ENCODE measurements around the gene CCDC30.
A peak's percentile ranks its signal among the peaks of the same experiment; 100 is the strongest.
"Not testable (repeated sequence)": the region's sequence is repeated elsewhere in the genome, so short reads cannot be mapped to it uniquely, and the experiment has no call there.

Gene CCDC30

DNA sequence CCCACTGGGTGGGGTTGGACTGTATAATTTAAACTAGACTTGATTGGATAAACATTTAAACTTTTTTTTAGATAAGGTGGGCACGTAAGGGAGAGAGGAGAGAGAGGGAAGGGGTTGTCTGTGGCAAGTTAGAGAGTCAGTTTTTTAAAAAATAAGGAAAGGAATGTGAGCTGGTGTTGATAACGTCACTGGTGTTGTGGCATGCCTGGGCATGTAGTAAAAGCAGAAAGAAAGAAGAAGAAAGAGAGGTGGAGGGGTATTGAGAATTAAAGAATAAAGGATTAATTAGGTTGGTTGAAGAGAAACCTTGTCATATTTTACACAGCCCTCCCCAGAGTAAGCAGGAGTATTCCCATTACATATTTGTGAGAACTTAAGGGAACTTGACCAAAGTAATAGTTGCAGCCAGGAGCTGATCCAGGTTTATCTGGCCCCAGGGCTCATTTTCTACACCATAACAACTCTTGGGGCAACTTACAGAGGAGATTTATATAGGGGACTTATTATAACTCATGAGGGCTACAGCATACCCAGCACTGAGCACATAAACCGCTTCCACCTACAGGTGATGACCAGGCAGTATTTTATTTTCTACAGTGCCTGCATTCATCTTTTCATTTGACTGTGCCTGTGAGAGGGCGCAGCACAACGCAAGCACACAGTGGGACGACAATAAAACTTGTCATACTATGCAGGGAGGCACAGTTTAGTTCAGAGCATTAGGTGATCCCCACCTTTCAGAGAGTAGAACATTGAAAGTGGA, 70.2 kb downstream of the CCDC30 start:
- DNase-seq: no peak

DNA sequence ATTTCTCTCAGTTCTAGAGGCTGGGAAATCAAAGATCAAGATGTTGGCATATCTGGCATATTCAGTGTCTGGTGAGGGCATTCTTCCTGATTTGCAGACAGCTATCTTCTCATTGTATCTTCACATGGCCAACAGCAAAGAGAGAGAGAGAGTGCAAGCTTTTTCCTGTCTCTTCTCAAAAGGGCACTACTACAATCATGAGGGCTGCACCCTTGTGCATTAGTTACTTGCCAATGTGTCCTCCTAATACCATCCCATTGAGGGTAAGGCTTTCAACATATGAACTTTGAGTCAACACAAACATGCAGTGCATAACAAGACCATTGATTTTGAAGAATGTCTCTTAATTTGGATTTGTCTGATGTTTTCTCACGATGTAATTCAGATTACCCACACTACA, 78.0 kb downstream of the CCDC30 start:
- DNase-seq: no peak

DNA sequence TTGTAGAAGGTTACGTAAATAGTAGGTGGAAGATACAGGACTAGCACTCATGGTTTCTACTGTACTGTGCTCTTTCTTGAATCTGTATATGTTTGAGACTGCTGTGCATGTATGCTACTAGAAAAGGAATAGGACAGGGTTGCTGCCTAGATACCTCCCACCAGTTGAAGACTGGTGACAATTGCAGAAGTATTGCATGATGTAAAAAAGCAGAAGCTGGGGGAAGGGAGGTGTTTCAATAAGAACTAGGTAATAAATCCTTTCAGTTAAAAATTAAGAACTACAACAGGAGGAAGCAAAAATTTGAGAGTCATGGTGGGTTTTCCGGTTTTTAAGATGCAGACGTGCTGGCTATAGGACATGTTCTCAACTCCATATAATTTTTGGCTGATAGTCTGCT, 88.1 kb downstream of the CCDC30 start:
- no peak for DNase-seq

DNA sequence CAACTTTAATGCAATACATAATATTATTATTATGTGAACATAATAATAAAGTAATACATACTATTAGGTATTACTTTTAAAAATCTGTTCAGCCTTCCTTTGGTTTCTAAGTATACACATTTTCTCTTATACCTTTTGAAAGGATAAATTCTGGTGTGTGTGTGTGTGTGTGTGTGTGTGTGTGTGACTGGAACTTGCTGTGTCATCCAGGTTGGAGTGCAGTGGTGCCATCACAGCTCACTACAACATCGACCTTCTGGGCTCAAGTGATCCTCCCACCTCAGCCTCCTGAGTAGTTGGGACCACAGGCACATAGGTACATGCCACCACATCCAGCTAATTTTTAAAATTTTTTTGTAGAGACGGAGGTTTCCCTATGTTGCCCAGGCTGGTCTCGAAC, 88.5 kb downstream of the CCDC30 start:
- no peak for DNase-seq

DNA sequence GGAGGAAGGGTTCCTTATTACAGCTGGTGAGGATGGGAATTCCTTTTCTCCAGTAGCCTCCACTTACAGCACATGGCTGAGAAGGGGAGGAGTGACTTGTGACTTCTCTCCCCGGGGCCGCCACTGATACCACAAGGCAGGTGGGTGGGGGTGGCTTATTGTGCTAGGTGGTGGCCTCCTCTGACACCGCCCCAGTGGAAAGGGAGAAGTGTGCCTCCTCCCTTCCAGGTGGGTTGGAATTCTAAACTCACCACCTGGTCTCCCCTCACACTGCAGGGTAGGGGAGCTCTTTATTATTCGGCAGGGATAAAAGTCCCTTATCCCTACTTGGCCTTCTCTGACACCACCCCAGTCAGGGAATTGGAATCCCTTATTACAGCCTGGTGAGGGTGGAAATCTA, 89.5 kb downstream of the CCDC30 start:
- DNase-seq: no peak

DNA sequence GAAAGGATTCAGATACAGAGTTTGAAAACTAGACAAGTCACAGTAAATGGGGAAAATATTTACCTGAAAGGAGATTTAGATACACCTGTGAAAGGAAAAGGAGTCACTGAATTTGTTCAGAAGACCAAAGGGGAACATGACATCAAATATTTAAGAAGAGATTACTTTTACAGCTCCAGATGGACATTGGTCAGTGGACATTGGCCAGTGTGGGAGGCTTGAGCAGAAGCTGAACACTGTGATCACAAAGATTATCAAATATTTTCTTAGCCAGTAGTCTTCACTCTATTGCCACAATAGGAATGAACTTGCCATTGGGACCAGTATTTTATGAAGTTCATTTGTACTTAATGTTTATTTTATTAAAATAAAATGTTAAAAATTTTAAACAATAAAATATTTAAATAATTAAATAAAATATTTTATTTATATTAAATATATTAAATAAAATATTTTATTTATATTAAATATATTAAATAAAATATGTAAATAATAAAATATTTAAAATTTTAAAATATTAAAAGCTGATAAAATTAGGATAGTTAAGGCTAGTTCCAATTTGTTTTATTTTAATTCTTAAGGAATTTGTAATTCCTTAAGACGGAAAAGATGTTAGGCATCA, 94.3 kb downstream of the CCDC30 start:
- no peak for DNase-seq

DNA sequence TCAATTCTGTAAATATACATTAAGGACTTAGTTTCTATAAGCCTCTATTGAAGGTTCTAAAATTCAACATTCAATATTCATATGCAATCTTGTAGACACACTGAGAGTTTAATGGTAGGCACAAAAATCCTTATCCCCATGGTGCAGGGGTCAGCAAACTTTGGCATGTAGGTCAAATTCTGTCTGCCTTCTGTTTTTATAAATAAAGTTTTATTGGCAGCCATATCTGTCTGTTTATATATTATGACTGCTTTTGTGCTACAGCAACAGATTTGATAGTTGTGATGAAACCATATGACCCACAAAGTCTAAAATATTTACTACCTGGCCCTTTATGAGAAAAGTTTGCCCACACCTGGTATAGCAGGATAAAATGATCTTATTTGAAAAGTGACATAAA, 104.0 kb downstream of the CCDC30 start:
- DNase-seq: no peak

DNA sequence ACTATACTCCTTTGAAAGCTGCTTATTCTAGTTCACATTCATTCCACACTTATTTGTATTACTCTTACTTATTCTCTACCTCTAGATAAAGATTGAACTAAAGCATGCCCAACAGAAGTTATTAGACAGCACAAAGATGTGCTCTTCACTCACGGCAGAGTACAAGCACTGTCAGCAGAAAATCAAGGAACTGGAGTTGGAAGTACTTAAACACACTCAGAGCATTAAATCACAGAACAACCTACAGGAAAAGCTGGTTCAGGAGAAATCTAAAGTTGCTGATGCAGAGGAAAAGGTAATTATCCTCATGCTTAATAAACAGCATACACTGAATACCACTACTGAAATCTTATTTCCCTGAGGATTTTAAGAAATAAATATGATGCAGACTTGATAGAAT, 113.8 kb downstream of the CCDC30 start:
- no peak for DNase-seq

DNA sequence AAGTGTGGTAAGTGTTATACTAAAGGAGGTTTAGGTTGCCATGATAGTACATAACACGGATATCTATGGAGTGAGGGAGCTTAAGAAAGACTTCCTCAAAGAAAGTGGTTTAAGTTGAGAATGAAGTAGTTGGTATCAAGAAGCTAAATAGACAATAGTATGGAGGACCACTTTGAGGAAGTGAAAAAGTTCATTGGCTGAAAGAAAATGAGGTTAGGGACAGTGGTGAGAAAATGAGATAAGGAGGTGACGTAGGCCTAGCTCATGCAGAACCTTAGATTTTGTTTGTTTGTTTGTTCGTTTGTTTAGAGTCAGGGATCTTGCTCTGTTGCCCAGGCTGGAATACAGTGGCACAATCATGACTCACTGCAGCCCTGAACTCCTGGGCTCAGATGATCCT, 122.9 kb downstream of the CCDC30 start:
- no peak for DNase-seq

DNA sequence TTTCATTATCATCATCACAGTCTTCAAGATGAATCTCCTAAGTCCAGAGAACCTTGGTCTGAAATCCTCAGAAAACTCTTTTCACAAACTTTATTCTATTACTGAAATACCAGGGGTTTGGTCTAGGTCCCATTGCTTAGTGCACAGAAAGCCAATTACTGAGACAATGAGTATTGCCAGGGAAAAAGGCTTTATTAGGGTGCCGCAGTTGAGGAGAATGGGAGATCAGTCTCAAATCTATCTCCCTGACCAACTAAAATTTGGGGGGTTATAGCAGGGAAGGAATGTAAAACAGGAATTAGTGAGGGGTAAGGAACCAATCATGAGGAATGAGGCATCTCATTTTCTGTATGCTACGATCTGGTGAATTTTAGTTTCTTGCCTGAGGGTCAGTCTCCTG, 124.7 kb downstream of the CCDC30 start:
- no peak for DNase-seq

DNA sequence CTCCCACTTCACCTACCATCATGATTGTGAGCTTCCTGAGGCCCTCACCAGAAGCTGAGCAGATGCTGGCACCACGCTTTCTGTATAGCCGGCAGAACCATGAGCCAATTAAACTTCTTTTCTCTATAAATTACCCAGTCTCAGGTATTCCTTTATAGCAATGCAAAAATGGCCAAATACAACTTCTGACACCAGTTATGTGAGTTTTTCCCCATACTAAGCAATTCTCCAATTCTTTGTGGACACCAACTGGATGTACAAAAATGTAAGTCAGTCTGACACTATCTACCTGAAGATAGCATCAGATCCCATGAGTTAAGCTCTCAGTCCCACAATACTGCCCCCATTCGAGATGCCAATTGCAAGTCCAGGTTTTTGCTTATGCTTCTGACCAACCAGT, 129.7 kb downstream of the CCDC30 start:
- DNase-seq: no peak

DNA sequence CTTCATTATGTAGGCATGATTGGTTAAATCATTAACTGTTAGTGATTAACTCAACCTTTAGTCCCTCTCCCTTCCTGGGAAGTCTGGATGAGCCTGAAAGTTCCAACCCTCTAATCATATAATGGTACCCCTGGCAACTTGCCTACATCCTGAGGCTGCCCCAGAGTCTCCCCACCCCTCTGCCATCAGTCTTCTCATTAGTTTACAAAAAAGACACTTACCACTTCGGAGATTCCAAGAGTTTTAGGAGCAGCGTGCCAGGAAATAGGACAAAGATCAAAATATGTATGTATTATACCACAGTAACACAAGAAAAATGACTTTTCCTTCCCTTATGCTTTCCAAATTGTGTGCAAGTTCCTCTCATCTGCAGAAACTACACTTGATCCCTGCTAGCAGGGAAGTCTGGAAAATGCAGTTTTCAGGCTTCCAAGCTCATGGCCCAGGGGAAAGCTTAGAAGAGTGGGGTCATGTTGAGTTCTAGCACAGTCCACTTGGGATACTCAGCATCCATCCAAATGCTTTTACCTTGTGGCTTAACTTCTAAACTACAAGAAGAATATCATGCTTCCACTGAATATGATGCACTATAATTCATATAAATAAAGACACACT, 130.5 kb downstream of the CCDC30 start:
- no peak for DNase-seq

DNA sequence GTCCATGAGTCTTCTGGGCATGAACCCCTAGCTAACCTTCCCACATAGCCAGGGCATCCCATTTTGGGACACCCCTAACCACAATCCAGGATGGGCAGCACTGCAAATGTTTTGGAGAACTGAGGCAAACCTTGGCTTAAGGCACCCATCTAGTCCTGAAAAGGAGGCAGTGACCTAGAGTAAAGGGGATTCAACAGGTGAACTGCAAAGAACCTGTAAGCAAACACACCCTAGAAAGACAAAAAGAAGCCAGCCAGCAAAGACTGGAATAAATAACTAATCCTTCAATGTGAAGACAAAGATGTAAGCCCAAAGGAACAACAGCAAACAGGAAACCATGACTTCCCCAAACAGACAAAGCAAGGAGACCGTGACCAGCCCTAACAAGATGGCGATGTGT, 138.4 kb downstream of the CCDC30 start:
- DNase-seq: no peak

DNA sequence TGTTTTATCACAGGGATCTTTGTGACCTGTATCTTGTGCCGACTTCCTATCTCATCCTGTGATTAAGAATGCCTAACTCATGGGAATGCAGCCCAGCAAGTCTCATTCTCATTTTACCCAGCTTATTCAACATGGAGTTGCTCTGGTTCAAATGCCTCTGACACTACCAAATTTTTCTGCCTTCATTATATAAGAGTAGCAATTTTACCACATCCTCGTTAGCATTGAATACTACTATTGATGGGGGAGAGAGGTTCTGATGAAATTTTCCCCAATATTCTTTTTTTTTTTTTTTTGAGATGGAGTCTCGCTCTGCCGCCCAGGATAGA, 150.7 kb downstream of the CCDC30 start:
- no peak for DNase-seq

DNA sequence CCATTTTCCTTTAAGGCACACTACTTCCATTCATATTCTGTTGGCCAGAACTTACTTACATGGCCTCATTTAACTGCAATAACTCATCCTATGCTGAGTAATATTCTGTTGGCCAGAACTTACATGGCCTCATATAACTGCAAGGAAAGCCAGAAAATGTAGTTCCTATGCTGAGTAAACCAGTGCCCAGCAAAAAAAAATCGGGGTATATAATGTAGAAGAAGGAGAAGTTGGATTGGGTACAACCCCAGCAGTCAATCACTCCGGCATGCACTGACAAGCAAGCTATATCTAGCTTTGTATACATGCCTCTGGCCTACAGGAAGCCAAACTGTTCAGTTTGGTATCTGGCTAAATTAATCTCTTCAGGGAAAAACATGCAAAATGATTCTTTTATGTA, 155.8 kb downstream of the CCDC30 start:
- DNase-seq: no peak

DNA sequence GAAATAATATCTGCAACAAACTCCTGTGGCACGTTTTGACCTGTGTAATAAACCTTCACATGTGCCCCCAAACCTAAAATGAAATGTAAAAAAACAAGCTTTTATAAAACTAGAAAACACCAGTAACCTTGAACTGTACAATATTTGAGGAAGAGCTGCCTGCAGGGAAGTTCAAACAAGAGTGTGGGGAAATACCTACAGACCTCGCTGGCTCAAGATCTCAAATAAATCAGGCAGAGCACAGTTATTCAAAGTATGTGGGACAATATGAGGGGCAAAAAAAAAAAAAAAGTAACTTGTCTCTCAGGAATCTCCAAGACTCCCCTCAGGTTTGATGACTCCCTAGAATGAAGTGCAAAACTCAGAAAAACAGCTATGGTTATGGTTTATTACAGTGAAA, 157.2 kb downstream of the CCDC30 start:
- no peak for DNase-seq

DNA sequence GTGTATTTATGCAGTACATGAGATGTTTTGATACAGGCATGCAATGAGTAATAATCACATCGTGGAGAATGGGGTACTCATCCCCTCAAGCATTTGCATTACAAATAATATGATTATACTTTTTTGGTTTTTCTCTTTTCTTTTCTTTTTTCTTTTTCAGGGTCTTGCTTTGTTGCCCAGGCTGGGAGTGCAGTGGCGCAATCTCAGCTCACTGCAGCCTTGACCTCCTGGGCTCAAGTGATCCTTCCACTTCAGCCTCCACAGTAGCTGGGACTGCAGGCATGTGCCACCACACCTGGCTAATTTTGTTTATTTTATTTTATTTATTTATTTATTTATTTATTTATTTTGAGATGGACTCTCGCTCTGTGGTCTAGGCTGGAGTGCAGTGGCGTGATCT, 158.1 kb downstream of the CCDC30 start:
- DNase-seq: not testable (repeated sequence)

DNA sequence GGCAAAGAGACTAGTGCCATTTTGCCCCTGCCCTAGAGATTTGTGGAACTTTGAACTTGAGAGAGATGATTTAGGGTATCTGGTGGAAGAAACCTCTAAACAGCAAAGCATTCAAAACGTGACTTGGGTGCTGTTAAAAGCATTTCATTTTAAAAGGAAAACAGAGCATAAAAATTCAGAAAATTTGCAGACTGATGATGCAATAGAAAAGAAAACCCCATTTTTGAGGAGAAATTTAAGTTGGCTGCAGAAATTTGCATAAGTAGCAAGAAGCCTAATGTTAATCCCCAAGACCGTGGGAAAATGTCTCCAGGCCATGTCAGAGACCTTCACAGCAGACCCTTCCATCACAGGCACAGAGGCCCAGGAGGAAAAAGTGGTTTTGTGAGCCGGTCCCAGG, 164.1 kb downstream of the CCDC30 start:
- not testable (repeated sequence) for DNase-seq

DNA sequence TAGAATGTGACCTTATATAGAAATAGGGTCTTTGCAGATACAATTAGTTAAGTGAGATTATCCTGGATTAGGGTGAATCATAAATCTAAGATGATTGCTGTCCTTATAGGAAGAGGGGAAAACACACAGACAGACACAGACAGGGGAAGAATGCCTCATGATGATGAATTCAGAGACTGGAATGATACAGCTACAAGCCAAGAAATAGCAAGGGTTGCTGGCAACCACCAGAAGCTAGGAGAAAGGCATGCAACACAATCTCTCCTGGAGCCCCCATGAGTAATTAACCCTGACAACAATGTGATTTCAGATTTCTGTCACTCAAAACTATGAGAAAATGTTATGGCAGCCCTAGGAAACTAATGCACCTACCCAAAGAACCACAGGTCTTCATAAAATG, 176.0 kb downstream of the CCDC30 start:
- no peak for DNase-seq

DNA sequence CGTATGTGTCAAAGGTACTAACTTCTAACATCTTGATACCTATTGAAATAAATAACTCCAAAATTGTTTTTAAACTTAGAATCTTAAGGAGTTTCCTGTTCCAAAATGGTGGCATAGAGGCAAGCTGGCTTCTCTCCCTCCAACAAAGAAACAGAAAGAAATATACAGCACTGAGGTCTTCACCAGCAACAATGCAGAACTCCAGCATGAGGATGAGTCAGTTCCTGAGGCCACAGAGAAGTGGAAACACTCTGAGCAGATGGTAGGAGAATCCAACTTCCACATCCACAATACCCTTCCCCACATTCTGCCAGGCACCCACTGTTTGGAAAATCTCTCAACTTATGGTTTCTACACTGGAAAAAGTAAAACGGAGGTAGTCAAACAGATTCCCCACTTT, 183.0 kb downstream of the CCDC30 start:
- DNase-seq: no peak

DNA sequence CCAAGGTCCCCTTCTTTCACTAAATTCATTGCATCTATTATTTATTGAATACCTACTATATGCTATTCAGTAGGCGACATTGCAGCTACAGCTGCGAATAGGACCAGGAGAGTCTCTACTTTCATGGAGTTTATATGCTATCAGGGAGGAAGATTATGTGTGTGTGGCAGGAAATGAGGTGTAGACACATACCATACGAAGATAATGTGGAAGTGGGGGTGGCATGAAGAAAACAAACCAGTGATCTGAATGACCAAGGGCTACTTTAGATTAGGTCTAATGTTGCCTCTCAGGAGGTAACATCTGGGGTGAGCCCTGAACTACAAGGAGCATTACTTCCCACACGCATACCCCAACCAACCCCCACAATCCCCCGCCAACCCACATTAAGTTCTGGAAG, 194.1 kb downstream of the CCDC30 start:
- DNase-seq: no peak

DNA sequence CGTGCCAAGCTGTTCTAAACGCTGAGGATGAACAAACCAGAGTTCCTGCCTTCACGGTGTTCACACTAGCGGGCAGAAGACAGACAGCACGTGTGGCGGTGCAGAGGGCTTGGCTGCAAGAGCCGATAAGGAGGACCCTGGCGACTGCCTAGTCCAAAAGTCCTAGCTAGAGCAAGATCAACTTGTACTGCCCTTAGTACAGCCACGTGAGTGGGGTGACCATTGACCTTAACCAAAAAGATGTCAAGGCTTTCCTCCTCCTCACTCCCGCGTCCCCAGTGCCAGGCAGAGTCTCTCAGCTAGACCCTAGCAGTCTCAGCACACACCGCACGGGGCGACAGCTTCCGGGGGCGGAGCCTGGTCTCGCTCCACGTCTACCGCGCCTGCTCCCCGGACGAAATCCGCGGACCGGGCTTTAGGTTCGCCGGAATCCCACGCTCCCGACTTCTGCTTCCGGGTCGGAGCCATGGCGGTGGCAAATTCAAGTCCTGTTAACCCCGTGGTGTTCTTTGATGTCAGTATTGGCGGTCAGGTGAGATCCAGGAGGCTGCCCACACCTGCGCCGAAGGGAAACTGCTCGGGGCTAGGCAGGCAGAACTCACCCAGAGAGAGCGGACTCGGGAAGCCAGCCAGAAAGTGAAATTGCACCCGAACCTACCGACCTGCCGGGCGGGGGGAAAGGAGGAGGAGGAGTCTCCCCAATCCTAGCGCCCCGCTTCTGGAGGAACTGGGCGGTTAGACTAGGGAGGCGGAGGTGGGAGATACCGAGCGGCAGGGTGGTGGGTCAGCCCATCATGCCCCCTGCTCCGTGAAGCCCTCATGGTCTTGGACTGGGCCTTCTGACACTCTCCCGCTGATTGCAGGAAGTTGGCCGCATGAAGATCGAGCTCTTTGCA, 195.1 kb downstream of the CCDC30 start, which contains the start of gene PPIH:
TSS of gene PPIH (plus strand) at position 443 of the 896 bp plus-strand sequence. CDS start at position 467, 24 bp downstream.
- DNase-seq: peak; percentile 96

DNA sequence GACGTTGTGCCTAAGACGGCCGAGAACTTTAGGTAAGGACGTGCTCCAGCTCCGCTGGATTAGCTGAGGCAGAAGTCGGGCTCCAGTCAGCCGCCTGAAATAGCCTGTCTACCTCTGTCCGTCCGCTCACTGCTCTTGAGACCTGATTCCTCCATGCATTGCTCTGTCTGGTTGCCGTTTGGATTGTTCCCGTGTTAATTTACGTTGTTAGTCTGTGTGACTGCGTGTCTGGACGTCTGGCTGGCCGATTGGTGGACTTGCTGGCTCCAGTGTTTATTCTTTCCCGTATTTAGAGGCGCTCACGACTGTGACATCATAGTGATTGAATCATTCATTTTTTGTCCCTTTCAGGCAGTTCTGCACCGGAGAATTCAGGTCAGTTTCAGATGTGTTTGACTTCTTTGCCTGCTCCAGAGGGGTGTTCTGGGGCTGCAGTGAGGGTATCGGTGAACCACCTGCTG, 195.8 kb downstream of the CCDC30 start:
- DNase-seq: no peak
